K562 (cell line): ENCODE data around the gene JPH3. TPM values are rescaled to one million over a fixed set of nuclear protein-coding genes. Genes with fewer than 3 reads are reported as not detected.
A peak's percentile ranks its signal among the peaks of the same experiment; 100 is the strongest.

Experiments
- BMI1 ChIP-seq: fragments of 150-350 bp; IDR thresholded peaks from 2 replicates; pipeline ENCODE4 v1.6.1; 2014; ENCODE audit warnings: low read length
- CAMTA2 ChIP-seq: fragments of 250-450 bp; sonication (Bioruptor Pico); conservative IDR thresholded peaks from 2 replicates; pipeline ENCODE4 v1.5.1; 2022
- CBX3 ChIP-seq, 2 experiments: IDR thresholded peaks; 1 replicate in 1 of 2; 2 replicates in 1 of 2; pipeline ENCODE4 v1.6.1; 2012; ENCODE audit warnings: inconsistent platforms in 2 of 2, low read length in 2 of 2, borderline replicate concordance in 1 of 2, control low read depth in 1 of 2
- CCNT2 ChIP-seq: IDR thresholded peaks from 2 replicates; pipeline ENCODE4 v1.6.1; 2011; ENCODE audit warnings: borderline replicate concordance, low read depth, mild to moderate bottlenecking, moderate library complexity, mixed read lengths, low read length; ENCODE audit not compliant: insufficient read length; ENCODE audit errors: extremely low read depth
- CTBP1 ChIP-seq: fragments of 450-650 bp; IDR thresholded peaks from 2 replicates; pipeline ENCODE4 v1.6.1; 2016; ENCODE audit warnings: borderline replicate concordance
- ETS1 ChIP-seq: conservative IDR thresholded peaks from 2 replicates; pipeline ENCODE4 v1.6.1; 2011; ENCODE audit warnings: low read depth, mild to moderate bottlenecking, low read length; ENCODE audit not compliant: control insufficient read depth
- FOXK2 ChIP-seq, 2 experiments: fragments of 450-650 bp; IDR thresholded peaks in 1 of 2; conservative IDR thresholded peaks in 1 of 2; 2 replicates each; pipeline ENCODE4 v1.6.1; 2016; ENCODE audit warnings: low read depth in 2 of 2, mild to moderate bottlenecking in 1 of 2
- FOXP1 ChIP-seq: sonication (generic); formaldehyde crosslinking; IDR thresholded peaks from 2 replicates; pipeline ENCODE4 v1.8.0; 2022; ENCODE audit warnings: mild to moderate bottlenecking, missing genetic modification reagents
- HDAC1 ChIP-seq, 2 experiments: fragments of 450-650 bp; IDR thresholded peaks; 2 replicates each; pipeline ENCODE4 v1.6.1; 2016 to 2017; ENCODE audit warnings: inconsistent platforms in 1 of 2, mild to moderate bottlenecking in 1 of 2, moderate library complexity in 1 of 2
- KDM5B ChIP-seq: fragments of 200-600 bp; sonication (generic); IDR thresholded peaks from 2 replicates; pipeline ENCODE4 v1.6.1; 2012; ENCODE audit warnings: low read depth, mild to moderate bottlenecking, moderate library complexity, low read length, control low read depth, inconsistent platforms; ENCODE audit not compliant: insufficient replicate concordance
- MEF2A ChIP-seq: IDR thresholded peaks from 2 replicates; pipeline ENCODE4 v1.6.1; 2011; ENCODE audit warnings: low read depth, mild to moderate bottlenecking, low read length, moderate library complexity; ENCODE audit not compliant: control insufficient read depth
- MEIS2 ChIP-seq: fragments of 450-650 bp; IDR thresholded peaks from 2 replicates; pipeline ENCODE4 v1.6.1; 2014; ENCODE audit warnings: mild to moderate bottlenecking; ENCODE audit not compliant: partially characterized antibody
- MXI1 ChIP-seq: IDR thresholded peaks from 2 replicates; pipeline ENCODE4 v1.6.1; 2011; ENCODE audit warnings: low read depth, mild to moderate bottlenecking, improper control_type of control experiment, low read length
- NR2C2 ChIP-seq, 2 experiments: fragments of 200-800 bp in 1 of 2; sonication (Bioruptor generic) in 1 of 2; sonication (generic) in 1 of 2; formaldehyde crosslinking in 1 of 2; IDR thresholded peaks; 2 replicates each; pipeline versions ENCODE4 v1.6.1 to v1.8.0; 2016 to 2022; ENCODE audit warnings: mild to moderate bottlenecking in 1 of 2, missing compliant biosample characterization in 1 of 2, missing genetic modification characterization in 1 of 2, missing genetic modification reagents in 1 of 2
- PHB ChIP-seq: fragments of 250-450 bp; sonication (Bioruptor Pico); IDR thresholded peaks from 2 replicates; pipeline ENCODE4 v1.5.0; 2021
- PKNOX1 ChIP-seq: fragments of 450-650 bp; IDR thresholded peaks from 2 replicates; pipeline ENCODE4 v1.6.1; 2016
- SFPQ ChIP-seq: fragments of 200-400 bp; formaldehyde crosslinking; IDR thresholded peaks from 2 replicates; pipeline ENCODE4 v1.6.1; 2017; ENCODE audit warnings: mild to moderate bottlenecking, low read depth, low read length, moderate library complexity
- SRF ChIP-seq, 2 experiments: fragments of 250-450, 450-650 bp in 1 of 2; sonication (Bioruptor Pico) in 1 of 2; sonication (generic) in 1 of 2; formaldehyde crosslinking; IDR thresholded peaks; 2 replicates each; pipeline versions ENCODE4 v1.5.0 to v1.5.1; 2020 to 2022; ENCODE audit warnings: mild to moderate bottlenecking in 1 of 2, missing genetic modification reagents in 1 of 2
- XRCC3 ChIP-seq: fragments of 450-650 bp; IDR thresholded peaks from 2 replicates; pipeline ENCODE4 v1.6.1; 2017; ENCODE audit warnings: mild to moderate bottlenecking, moderate library complexity
- ZNF121 ChIP-seq: sonication (generic); formaldehyde crosslinking; conservative IDR thresholded peaks from 2 replicates; pipeline ENCODE4 v1.8.0; 2022; ENCODE audit warnings: missing genetic modification reagents
- ZNF23 ChIP-seq: fragments of 250-450 bp; sonication (Bioruptor Pico); IDR thresholded peaks from 2 replicates; pipeline ENCODE4 v1.4.0; 2020; ENCODE audit warnings: mild to moderate bottlenecking
- ZNF444 ChIP-seq: fragments of 250-450 bp; sonication (Bioruptor Pico); IDR thresholded peaks from 2 replicates; pipeline ENCODE4 v1.4.0; 2020; ENCODE audit warnings: mild to moderate bottlenecking, moderate library complexity
- ZNF586 ChIP-seq: fragments of 450-650 bp; formaldehyde crosslinking; conservative IDR thresholded peaks from 2 replicates; pipeline ENCODE4 v1.4.0; 2020; ENCODE audit warnings: mild to moderate bottlenecking, moderate library complexity
- polyA plus RNA-seq, 8 experiments: library from polyadenylated mRNA; depleted of rRNA in 4 of 8; stranded (reverse) in 5 of 8; unstranded in 3 of 8; fragments of >200 nt; fragmentation: Nextera tagmentation in 2 of 8; fragmentation: Illumina TruSeq in 1 of 8; extraction: Ambion mirVana in 2 of 8; extraction: Trizol in 1 of 8; gene quantifications; 2 replicates each; pipeline versions ENCODE4 v1.2.1 to v1.2.3, GENCODE V29; 2011 to 2014; ENCODE audit warnings: inconsistent platforms in 1 of 8, missing spikeins in 1 of 8
- total RNA-seq, 7 experiments: library from RNA; depleted of rRNA in 6 of 7; stranded (reverse); fragments of >200 nt in 6 of 7; fragmentation: Illumina TruSeq in 2 of 7; extraction: Trizol in 2 of 7; gene quantifications; 2 replicates each; pipeline versions ENCODE4 v1.2.1 to v1.2.3, GENCODE V29; 2011 to 2021; ENCODE audit warnings: low replicate concordance in 1 of 7

Gene JPH3
- total and polyA plus RNA-seq, 9 of the 15 experiments (the other 6 are each of a cell fraction or from before 2014, with no cell fraction given): 0.01 TPM; not detected in 8

- TF ChIP-seq BMI1: no peak
- TF ChIP-seq CBX3 (IDR thresholded peaks at IDR 0.05; ENCODE audit: borderline replicate concordance in 1 of 2, low read length in 2 of 2): peak in 1 of 2 experiments; percentile 66; a peak in 1 of 3 replicates
- no peak for TF ChIP-seq ZNF444
- TF ChIP-seq SRF (CRISPR knock-in tag; IDR thresholded peaks at IDR 0.05): no peak
- TF ChIP-seq NR2C2 (CRISPR knock-in tag; IDR thresholded peaks at IDR 0.05): peak; percentile 93
- peak; percentile 95 for TF ChIP-seq NR2C2 (tag; IDR thresholded peaks at IDR 0.05)
- no peak for TF ChIP-seq ZNF121 (CRISPR knock-in tag)
- peak; percentile 73 for TF ChIP-seq MEIS2
- peak; percentile 43; the same call in 1 of the 2 replicates for TF ChIP-seq ETS1
- TF ChIP-seq XRCC3: no peak
- TF ChIP-seq CAMTA2 (CRISPR knock-in tag): no peak
- peak; percentile 63 for TF ChIP-seq CCNT2
- peak; percentile 54 for TF ChIP-seq MXI1
- no peak for TF ChIP-seq MEF2A
- no peak for TF ChIP-seq PHB (CRISPR knock-in tag)
- TF ChIP-seq FOXP1 (CRISPR knock-in tag): no peak; the same call in 1 of the 2 replicates
- TF ChIP-seq KDM5B: no peak
- no peak for TF ChIP-seq ZNF23 (CRISPR knock-in tag)
- peak; percentile 78; the same call in 1 of the 2 replicates for TF ChIP-seq CTBP1
- no peak for TF ChIP-seq SFPQ
- TF ChIP-seq FOXK2 (conservative IDR thresholded peaks at IDR 0.05 in 1 of 2, IDR thresholded peaks at IDR 0.05 in 1 of 2; ENCODE audit: low read depth in 2 of 2): peak; percentile 69 to 71; a peak in 3 of 4 replicates
- peak in 1 of 2 experiments; percentile 94; a peak in 2 of 4 replicates for TF ChIP-seq HDAC1 (IDR thresholded peaks at IDR 0.05)
- no peak for TF ChIP-seq ZNF586 (CRISPR knock-in tag)
- peak; percentile 54 for TF ChIP-seq PKNOX1
Measured at GRCh38 chr16:87721622-87722585, 119.6 kb downstream of the JPH3 start (continued).
